HepG2 (cell line): ENCODE measurements around the gene TP53I3. TPM values are rescaled to one million over a fixed set of nuclear protein-coding genes. Genes with fewer than 3 reads are reported as not detected.

Experiments used
- CBX2 ChIP-seq, 2 experiments: fragments of 200-600 bp in 1 of 2; sonication (generic); formaldehyde crosslinking in 1 of 2; IDR thresholded peaks; 2 replicates each; pipeline versions ENCODE4 v1.7.0 to v1.8.1; 2018 to 2022; ENCODE audit warnings: low read depth in 2 of 2, low read length in 1 of 2, mild to moderate bottlenecking in 1 of 2, missing genetic modification reagents in 1 of 2
- CREB1 ChIP-seq, 2 experiments: fragments of 450-650 bp in 1 of 2; IDR thresholded peaks; 2 replicates each; pipeline ENCODE4 v1.6.1; 2016 to 2017; ENCODE audit warnings: control low read depth in 1 of 2, mild to moderate bottlenecking in 1 of 2, missing compliant biosample characterization in 1 of 2, missing genetic modification characterization in 1 of 2
- FOSL1 ChIP-seq: sonication (generic); formaldehyde crosslinking; IDR thresholded peaks from 2 replicates; pipeline ENCODE4 v1.9.0; 2021; ENCODE audit warnings: missing genetic modification reagents, borderline replicate concordance
- FOXK2 ChIP-seq: fragments of 450-650 bp; IDR thresholded peaks from 2 replicates; pipeline ENCODE4 v1.6.1; 2016
- NCOA5 ChIP-seq: sonication (generic); formaldehyde crosslinking; IDR thresholded peaks from 2 replicates; pipeline ENCODE4 v1.4.0; 2020; ENCODE audit warnings: missing genetic modification reagents
- PHB2 ChIP-seq: fragments of 450-650 bp; IDR thresholded peaks from 2 replicates; pipeline ENCODE4 v1.6.1; 2018; ENCODE audit not compliant: partially characterized antibody
- PHF20 ChIP-seq: sonication (generic); formaldehyde crosslinking; IDR thresholded peaks from 2 replicates; pipeline ENCODE4 v1.5.0; 2020; ENCODE audit warnings: mild to moderate bottlenecking, missing genetic modification reagents
- XBP1 ChIP-seq: sonication (generic); formaldehyde crosslinking; IDR thresholded peaks from 2 replicates; pipeline ENCODE4 v1.5.0; 2020; ENCODE audit warnings: missing genetic modification reagents
- ZFP41 ChIP-seq: sonication (generic); formaldehyde crosslinking; IDR thresholded peaks from 2 replicates; pipeline ENCODE4 v1.4.0; 2020; ENCODE audit warnings: mild to moderate bottlenecking, missing genetic modification reagents, borderline replicate concordance
- ZNF12 ChIP-seq: sonication (generic); formaldehyde crosslinking; IDR thresholded peaks from 2 replicates; pipeline ENCODE4 v1.5.0; 2020; ENCODE audit warnings: missing genetic modification reagents
- ZNF30 ChIP-seq: sonication (generic); formaldehyde crosslinking; IDR thresholded peaks from 2 replicates; pipeline ENCODE4 v1.5.0; 2020; ENCODE audit warnings: mild to moderate bottlenecking, missing genetic modification reagents
- ZNF331 ChIP-seq: sonication (generic); formaldehyde crosslinking; IDR thresholded peaks from 2 replicates; pipeline ENCODE4 v1.4.0; 2020; ENCODE audit warnings: missing genetic modification reagents
- ZNF547 ChIP-seq: sonication (generic); formaldehyde crosslinking; IDR thresholded peaks from 2 replicates; pipeline ENCODE4 v1.5.1; 2020; ENCODE audit warnings: mild to moderate bottlenecking, missing genetic modification reagents
- ZNF747 ChIP-seq: sonication (generic); formaldehyde crosslinking; IDR thresholded peaks from 2 replicates; pipeline ENCODE4 v1.8.1; 2023; ENCODE audit warnings: missing genetic modification reagents, mild to moderate bottlenecking, borderline replicate concordance
- polyA plus RNA-seq, 8 experiments: library from polyadenylated mRNA; depleted of rRNA in 3 of 8; stranded (reverse) in 7 of 8; unstranded in 1 of 8; fragments of >200 nt; fragmentation: Illumina TruSeq in 4 of 8; extraction: Trizol in 4 of 8; gene quantifications; 2 replicates each; pipeline versions ENCODE4 v1.2.1 to v1.2.3, GENCODE V29; 2011 to 2016; ENCODE audit warnings: low read depth in 4 of 8, missing spikeins in 1 of 8, mixed read lengths in 1 of 8; ENCODE audit not compliant: insufficient read depth in 1 of 8
- total RNA-seq, 5 experiments: library from RNA; depleted of rRNA; stranded (reverse); fragments of >200 nt; fragmentation: Illumina TruSeq; extraction: Trizol; gene quantifications; 2 replicates each; pipeline ENCODE4 v1.2.3, GENCODE V29; 2016; ENCODE audit warnings: low read depth in 1 of 5
- TF ChIP-seq, protein P1 (sequence below): sonication (generic); formaldehyde crosslinking; IDR thresholded peaks from 2 replicates; pipeline ENCODE4 v1.8.0; 2022; ENCODE audit warnings: mild to moderate bottlenecking, missing genetic modification reagents; ENCODE audit not compliant: insufficient replicate concordance
- TF ChIP-seq, protein P2 (sequence below): sonication (generic); formaldehyde crosslinking; IDR thresholded peaks from 2 replicates; pipeline ENCODE4 v1.5.1; 2020; ENCODE audit warnings: missing genetic modification reagents, mild to moderate bottlenecking, borderline replicate concordance
- TF ChIP-seq, protein P3 (sequence below): IDR thresholded peaks from 2 replicates; pipeline ENCODE4 v1.6.1; 2016; ENCODE audit warnings: low read depth, borderline replicate concordance
- TF ChIP-seq, protein P4 (sequence below): sonication (generic); formaldehyde crosslinking; IDR thresholded peaks from 2 replicates; pipeline ENCODE4 v1.4.0; 2020; ENCODE audit warnings: mild to moderate bottlenecking, missing genetic modification reagents

Gene TP53I3
- total and polyA plus RNA-seq, 2 of the 13 experiments (the other 11 are each of a cell fraction or from before 2014, with no cell fraction given): 25.0 to 44.1 TPM

DNA sequence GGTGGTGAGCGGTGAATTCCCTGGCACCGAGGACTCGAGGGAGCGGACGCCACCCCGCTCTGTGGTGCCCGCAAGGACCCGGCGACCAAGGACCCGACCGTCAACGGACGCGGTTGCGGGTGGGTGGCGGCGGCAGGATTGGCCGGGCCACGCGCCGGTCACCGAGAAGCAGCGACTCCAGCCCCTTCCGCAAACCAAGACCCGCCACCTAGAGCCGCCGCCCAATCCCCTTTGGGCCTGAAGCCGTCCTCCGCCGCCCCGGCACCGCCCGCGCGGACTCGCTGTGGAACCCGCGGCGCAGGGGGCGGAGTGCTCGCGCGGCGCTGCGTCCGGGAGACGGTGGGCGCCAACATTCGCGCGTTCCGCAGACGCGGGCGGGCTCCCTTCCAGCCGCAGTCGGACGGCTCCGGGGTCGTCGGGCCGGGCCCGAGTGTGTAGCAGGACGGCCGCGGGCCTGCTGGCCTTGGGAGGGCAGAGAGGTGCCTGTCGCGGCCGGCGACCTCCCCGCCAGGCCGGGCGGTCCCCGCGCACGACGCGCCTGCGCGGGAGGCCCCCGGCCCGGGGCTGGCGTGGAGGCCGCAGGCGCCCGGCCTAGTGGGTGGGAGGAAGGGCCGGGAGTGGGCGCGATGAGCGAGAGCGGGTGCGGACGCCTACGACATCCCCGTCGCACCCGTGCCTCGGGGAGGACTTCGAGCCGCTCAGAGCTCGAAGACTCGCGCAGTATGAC is 38.7 kb upstream of the TP53I3 start, which contains the start of the genes FAM228B and PFN4 (continued):
- TF ChIP-seq, protein P1, sequence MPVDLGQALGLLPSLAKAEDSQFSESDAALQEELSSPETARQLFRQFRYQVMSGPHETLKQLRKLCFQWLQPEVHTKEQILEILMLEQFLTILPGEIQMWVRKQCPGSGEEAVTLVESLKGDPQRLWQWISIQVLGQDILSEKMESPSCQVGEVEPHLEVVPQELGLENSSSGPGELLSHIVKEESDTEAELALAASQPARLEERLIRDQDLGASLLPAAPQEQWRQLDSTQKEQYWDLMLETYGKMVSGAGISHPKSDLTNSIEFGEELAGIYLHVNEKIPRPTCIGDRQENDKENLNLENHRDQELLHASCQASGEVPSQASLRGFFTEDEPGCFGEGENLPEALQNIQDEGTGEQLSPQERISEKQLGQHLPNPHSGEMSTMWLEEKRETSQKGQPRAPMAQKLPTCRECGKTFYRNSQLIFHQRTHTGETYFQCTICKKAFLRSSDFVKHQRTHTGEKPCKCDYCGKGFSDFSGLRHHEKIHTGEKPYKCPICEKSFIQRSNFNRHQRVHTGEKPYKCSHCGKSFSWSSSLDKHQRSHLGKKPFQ (CRISPR knock-in tag): no peak
- TF ChIP-seq, protein P2, sequence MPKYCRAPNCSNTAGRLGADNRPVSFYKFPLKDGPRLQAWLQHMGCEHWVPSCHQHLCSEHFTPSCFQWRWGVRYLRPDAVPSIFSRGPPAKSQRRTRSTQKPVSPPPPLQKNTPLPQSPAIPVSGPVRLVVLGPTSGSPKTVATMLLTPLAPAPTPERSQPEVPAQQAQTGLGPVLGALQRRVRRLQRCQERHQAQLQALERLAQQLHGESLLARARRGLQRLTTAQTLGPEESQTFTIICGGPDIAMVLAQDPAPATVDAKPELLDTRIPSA (CRISPR knock-in tag): 0 out of 2 replicates have a peak, but pooled peaks have one; percentile 28
- TF ChIP-seq ZNF547 (peak; percentile 89), PHF20 (CRISPR knock-in tag) (peak; percentile 76), XBP1 (CRISPR knock-in tag) (peak; percentile 69; the same call in 1 of the 2 replicates), FOSL1 (CRISPR knock-in tag) (no peak), ZNF12 (CRISPR knock-in tag) (no peak; the same call in 1 of the 2 replicates), NCOA5 (CRISPR knock-in tag) (no peak), CREB1 (IDR thresholded peaks at IDR 0.05) (no peak), CREB1 (CRISPR knock-in tag; IDR thresholded peaks at IDR 0.05) (no peak), ZNF30 (CRISPR knock-in tag) (0 out of 2 replicates have a peak, but pooled peaks have one; percentile 41), PHB2 (no peak), ZNF747 (CRISPR knock-in tag) (peak; percentile 79), ZNF331 (CRISPR knock-in tag) (peak; percentile 23), ZFP41 (peak; percentile 95), FOXK2 (no peak), CBX2 (IDR thresholded peaks at IDR 0.05; ENCODE audit: low read depth, low read length) (no peak), CBX2 (CRISPR knock-in tag; IDR thresholded peaks at IDR 0.05; ENCODE audit: low read depth) (no peak)
- TF ChIP-seq, protein P3, sequence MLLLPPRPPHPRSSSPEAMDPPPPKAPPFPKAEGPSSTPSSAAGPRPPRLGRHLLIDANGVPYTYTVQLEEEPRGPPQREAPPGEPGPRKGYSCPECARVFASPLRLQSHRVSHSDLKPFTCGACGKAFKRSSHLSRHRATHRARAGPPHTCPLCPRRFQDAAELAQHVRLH (CRISPR knock-in tag): no peak; the same call in 1 of the 2 replicates
- TF ChIP-seq, protein P4, sequence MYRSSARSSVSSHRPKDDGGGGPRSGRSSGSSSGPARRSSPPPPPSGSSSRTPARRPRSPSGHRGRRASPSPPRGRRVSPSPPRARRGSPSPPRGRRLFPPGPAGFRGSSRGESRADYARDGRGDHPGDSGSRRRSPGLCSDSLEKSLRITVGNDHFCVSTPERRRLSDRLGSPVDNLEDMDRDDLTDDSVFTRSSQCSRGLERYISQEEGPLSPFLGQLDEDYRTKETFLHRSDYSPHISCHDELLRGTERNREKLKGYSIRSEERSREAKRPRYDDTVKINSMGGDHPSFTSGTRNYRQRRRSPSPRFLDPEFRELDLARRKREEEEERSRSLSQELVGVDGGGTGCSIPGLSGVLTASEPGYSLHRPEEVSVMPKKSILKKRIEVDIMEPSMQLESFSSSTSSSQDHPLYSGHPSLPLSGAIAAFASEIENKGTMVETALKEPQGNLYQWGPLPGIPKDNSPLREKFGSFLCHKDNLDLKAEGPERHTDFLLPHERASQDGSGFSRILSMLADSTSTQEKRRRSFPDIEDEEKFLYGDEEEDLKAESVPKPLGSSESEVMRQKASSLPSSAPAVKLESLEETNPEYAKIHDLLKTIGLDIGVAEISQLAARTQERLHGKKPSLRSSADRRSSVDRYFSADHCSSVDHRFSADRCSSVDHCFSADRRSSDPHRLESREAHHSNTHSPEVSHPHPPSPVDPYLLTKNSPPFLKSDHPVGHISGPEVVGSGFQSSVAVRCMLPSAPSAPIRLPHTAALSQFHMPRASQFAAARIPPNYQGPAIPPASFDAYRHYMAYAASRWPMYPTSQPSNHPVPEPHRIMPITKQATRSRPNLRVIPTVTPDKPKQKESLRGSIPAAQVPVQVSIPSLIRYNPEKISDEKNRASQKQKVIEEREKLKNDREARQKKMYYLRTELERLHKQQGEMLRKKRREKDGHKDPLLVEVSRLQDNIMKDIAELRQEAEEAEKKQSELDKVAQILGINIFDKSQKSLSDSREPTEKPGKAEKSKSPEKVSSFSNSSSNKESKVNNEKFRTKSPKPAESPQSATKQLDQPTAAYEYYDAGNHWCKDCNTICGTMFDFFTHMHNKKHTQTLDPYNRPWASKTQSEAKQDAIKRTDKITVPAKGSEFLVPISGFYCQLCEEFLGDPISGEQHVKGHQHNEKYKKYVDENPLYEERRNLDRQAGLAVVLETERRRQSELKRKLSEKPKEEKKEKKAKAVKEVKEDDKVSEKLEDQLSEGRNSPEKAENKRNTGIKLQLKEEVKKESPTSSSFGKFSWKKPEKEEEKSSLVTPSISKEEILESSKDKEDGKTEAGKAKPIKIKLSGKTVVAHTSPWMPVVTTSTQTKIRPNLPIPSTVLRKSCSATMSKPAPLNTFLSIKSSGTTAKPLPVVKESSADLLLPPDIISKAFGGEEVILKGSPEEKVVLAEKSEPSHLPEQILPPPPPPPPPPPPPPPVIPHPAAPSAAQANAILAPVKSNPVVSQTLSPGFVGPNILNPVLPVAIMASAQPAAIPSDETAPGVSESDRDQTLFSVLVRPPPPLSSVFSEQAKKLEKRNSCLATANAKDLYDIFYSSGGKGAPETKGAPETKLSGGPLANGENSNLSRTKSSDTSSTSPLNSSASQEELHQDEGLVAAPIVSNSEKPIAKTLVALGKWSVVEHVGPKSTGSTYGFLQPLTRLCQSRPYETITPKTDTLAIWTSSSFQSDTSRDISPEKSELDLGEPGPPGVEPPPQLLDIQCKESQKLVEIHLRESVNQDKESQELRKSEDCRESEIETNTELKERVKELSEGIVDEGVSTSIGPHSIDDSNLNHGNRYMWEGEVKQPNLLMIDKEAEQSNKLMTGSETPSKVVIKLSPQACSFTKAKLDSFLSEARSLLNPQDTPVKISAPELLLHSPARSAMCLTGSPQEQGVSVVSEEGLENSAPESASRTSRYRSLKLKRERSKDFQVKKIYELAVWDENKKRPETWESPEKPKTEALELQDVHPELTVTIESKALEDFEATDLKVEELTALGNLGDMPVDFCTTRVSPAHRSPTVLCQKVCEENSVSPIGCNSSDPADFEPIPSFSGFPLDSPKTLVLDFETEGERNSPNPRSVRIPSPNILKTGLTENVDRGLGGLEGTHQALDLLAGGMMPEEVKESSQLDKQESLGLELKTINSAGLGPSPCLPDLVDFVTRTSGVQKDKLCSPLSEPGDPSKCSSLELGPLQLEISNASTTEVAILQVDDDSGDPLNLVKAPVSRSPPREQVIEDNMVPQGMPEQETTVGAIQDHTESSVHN (CRISPR knock-in tag): peak; percentile 92; the same call in 1 of the 2 replicates
